SU-DHL-6 (cell line): ENCODE data around the gene RAMAC.
"Not testable (repeated sequence)": the region's sequence is repeated elsewhere in the genome, so short reads cannot be mapped to it uniquely, and the experiment has no call there.

Experiments used
- H2AFZ ChIP-seq: fragments of 200-600 bp; sonication (generic); 2 replicates; pipeline ENCODE4 v1.6.1; 2014; ENCODE audit warnings: low read depth, mild to moderate bottlenecking, moderate library complexity, mixed read lengths, antibody characterized with exemption, low read length; ENCODE audit not compliant: severe bottlenecking
- H3F3A ChIP-seq: fragments of 200-600 bp; shearing (Covaris generic); 2 replicates; pipeline ENCODE4 v1.6.0; 2016; ENCODE audit warnings: antibody characterized with exemption, mild to moderate bottlenecking; ENCODE audit not compliant: insufficient read depth
- H3K27ac ChIP-seq: fragments of 200-600 bp; sonication (generic); 2 replicates; pipeline ENCODE4 v1.5.1; 2016; ENCODE audit warnings: low read depth, mild to moderate bottlenecking, low read length, moderate library complexity, mixed read lengths
- H3K27me3 ChIP-seq: fragments of 200-600 bp; sonication (generic), shearing (Covaris generic); 2 replicates; pipeline ENCODE4 v1.6.0; 2014; ENCODE audit warnings: mild to moderate bottlenecking, low read length
- H3K36me3 ChIP-seq: fragments of 200-600 bp; sonication (generic); 2 replicates; pipeline ENCODE4 v1.6.1; 2014; ENCODE audit warnings: mild to moderate bottlenecking, low read length, mixed read lengths
- H3K4me2 ChIP-seq: fragments of 300-600, 200-600 bp; shearing (Covaris generic), sonication (generic); 2 replicates; pipeline ENCODE4 v1.6.0; 2014; ENCODE audit warnings: low read length, low read depth, mild to moderate bottlenecking; ENCODE audit not compliant: poor library complexity, severe bottlenecking
- H3K4me3 ChIP-seq: fragments of 200-600 bp; sonication (generic); 2 replicates; pipeline ENCODE4 v1.5.1; 2014; ENCODE audit warnings: antibody characterized with exemption, low read length, mild to moderate bottlenecking, mixed read lengths; ENCODE audit not compliant: insufficient read depth, poor library complexity, severe bottlenecking
- H3K79me2 ChIP-seq: fragments of 200-600 bp; sonication (generic); 2 replicates; pipeline ENCODE4 v1.6.1; 2014; ENCODE audit warnings: mild to moderate bottlenecking, low read length, moderate library complexity; ENCODE audit not compliant: insufficient read depth
- H3K9ac ChIP-seq: fragments of 200-600 bp; sonication (generic); 2 replicates; pipeline ENCODE4 v1.7.0; 2014; ENCODE audit warnings: mild to moderate bottlenecking, low read length
- H3K9me2 ChIP-seq: fragments of 200-600 bp; sonication (generic); replicated peaks from 2 replicates; pipeline ENCODE4 v1.6.1; 2014; ENCODE audit warnings: low read length; ENCODE audit not compliant: insufficient read depth
- H3K9me3 ChIP-seq: fragments of 200-600 bp; sonication (generic); 2 replicates; pipeline ENCODE4 v1.6.1; 2014; ENCODE audit warnings: low read length, mixed read lengths; ENCODE audit not compliant: insufficient read depth
- H4K20me1 ChIP-seq: fragments of 200-600 bp; sonication (generic); 2 replicates; pipeline ENCODE4 v1.6.1; 2014; ENCODE audit warnings: low read depth, mild to moderate bottlenecking, antibody characterized with exemption, low read length, moderate library complexity, mixed read lengths
- EZH2phosphoT487 ChIP-seq: fragments of 200-600 bp; sonication (generic), shearing (Covaris generic); conservative IDR thresholded peaks from 2 replicates; pipeline ENCODE4 v1.6.1; 2018; ENCODE audit warnings: mild to moderate bottlenecking, antibody characterized with exemption, low read length, moderate library complexity, mixed read lengths
- TF ChIP-seq, protein P1 (sequence below): fragments of 200-600 bp; sonication (generic); IDR thresholded peaks from one replicate; pipeline ENCODE4 v1.5.1; 2017; ENCODE audit warnings: antibody characterized with exemption, mild to moderate bottlenecking, low read length, moderate library complexity; ENCODE audit not compliant: insufficient read depth, poor library complexity, severe bottlenecking

Gene RAMAC

DNA sequence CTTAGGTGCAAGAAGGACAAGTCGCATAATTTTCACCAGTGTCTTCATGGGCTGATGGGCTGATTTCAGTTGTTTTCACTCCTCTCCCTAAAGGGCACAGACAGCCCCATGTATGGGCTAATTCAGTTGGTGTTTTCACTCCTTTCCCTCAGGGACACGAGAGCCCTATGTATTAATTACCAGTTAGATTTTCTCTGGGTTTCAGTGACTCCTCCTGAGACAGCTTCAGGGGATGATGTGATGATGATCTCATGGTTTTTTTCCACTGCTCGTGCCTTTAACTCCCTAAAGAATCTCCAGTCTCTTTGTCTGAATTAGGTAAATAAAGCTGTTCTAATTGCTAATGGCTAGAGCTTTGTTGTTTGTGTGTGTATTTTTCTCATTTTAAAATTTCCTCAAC, 9.9 kb downstream of the RAMAC start:
- H3K4me2 ChIP-seq, result no peak overlapping the region
- no peaks in the 10 kb centered on the region for H3K27me3 ChIP-seq
- peaks cover under 1% of the 10 kb centered on the region; the same call in 1 of the 2 replicates for H3K36me3 ChIP-seq
- no peaks in the 10 kb centered on the region for H3K9me3 ChIP-seq
- H3K27ac ChIP-seq, result no peak overlapping the region
- no peaks in the 10 kb centered on the region for H3K9me2 ChIP-seq
- no peak overlapping the region for H3K9ac ChIP-seq
- no peak overlapping the region for H3K4me3 ChIP-seq
- H3K79me2 ChIP-seq, result no peaks in the 10 kb centered on the region
- no peak overlapping the region for H2AFZ ChIP-seq
- TF ChIP-seq, protein P1, sequence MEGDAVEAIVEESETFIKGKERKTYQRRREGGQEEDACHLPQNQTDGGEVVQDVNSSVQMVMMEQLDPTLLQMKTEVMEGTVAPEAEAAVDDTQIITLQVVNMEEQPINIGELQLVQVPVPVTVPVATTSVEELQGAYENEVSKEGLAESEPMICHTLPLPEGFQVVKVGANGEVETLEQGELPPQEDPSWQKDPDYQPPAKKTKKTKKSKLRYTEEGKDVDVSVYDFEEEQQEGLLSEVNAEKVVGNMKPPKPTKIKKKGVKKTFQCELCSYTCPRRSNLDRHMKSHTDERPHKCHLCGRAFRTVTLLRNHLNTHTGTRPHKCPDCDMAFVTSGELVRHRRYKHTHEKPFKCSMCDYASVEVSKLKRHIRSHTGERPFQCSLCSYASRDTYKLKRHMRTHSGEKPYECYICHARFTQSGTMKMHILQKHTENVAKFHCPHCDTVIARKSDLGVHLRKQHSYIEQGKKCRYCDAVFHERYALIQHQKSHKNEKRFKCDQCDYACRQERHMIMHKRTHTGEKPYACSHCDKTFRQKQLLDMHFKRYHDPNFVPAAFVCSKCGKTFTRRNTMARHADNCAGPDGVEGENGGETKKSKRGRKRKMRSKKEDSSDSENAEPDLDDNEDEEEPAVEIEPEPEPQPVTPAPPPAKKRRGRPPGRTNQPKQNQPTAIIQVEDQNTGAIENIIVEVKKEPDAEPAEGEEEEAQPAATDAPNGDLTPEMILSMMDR, result no peak
- no peak for TF ChIP-seq EZH2phosphoT487
- H4K20me1 ChIP-seq, result no peaks in the 10 kb centered on the region
- 0 out of 2 replicates have a peak, but pooled peaks cover 7% of the 10 kb centered on the region for H3F3A ChIP-seq

DNA sequence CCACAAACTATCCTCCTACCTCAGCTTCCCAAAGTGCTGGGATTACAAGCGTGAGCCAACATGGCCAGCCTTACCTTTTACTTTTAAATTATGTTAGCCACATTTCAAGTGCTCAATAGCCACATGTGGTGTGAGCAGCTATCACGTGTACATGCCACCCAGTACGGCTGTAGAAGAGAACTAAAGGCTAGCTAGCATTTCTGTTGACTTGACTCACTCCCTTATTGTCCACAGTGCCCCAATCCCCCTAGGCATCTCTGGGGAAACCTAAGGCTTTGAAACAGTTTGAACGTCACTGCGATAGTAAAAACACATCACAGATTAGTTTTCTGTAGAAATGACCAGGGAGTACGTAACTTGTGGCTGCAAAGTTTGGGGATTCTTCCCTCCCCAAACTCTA, 13.4 kb downstream of the RAMAC start:
- Histone ChIP-seq H3F3A (no peaks in the 10 kb centered on the region), H3K27me3 (no peaks in the 10 kb centered on the region), H3K9ac (no peak overlapping the region), H3K4me3 (no peak overlapping the region), H3K36me3 (no peaks in the 10 kb centered on the region), H3K27ac (no peak overlapping the region), H3K9me2 (no peaks in the 10 kb centered on the region), H3K9me3 (no peaks in the 10 kb centered on the region), H3K4me2 (no peak overlapping the region), H4K20me1 (no peaks in the 10 kb centered on the region), H3K79me2 (no peaks in the 10 kb centered on the region), H2AFZ (no peak overlapping the region)
- TF ChIP-seq EZH2phosphoT487, result no peak
- TF ChIP-seq, protein P1, result no peak

DNA sequence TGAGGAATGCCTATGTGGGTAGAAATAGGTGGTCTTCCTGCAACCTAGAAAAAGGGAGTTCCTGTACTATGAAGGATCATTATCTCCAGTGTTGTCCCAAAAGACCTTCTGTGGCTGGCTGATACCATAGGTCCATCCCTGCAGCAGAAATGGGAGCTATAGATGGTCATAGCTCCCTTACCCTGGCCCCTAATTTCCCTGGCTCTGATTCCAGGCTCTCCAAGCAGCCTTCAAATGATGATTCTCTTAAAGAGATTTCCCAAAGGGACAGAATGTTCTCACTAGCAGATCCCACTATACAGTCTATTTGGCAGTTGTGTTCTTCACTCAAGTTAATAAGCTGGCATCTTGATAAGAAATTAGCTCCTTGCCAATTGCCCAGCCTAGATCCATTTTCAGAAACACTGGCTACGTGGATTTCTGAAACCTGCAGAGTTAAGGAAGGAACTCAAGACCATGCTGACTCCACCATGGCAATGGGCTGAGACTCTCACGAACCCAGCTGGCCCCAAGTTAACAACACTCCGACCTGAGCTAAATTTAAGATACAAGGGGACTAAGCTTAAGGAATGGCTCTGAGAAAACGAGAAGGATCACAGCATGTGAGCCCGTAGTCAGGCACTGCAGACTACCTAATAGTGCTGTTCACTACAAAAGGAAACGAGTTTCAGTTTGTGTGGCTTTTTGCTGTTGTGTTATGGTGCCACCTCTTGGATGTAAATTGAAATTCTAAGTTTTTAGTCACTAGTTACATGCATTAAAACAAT, 14.1 kb downstream of the RAMAC start:
- no peak overlapping the region for H3K27ac ChIP-seq
- no peaks in the 10 kb centered on the region for H4K20me1 ChIP-seq
- peak overlapping the region; percentile 30; the same call in 1 of the 2 replicates for H3K9ac ChIP-seq
- H3K36me3 ChIP-seq, result no peaks in the 10 kb centered on the region
- peak overlapping the region; percentile 31 for H2AFZ ChIP-seq
- H3K4me2 ChIP-seq, result peak overlapping the region; percentile 42
- H3K79me2 ChIP-seq, result no peaks in the 10 kb centered on the region
- TF ChIP-seq EZH2phosphoT487, result no peak
- TF ChIP-seq, protein P1, result peak; percentile 31
- H3K9me3 ChIP-seq, result no peaks in the 10 kb centered on the region
- H3K27me3 ChIP-seq, result no peaks in the 10 kb centered on the region
- H3K9me2 ChIP-seq, result no peaks in the 10 kb centered on the region
- no peaks in the 10 kb centered on the region for H3F3A ChIP-seq
- H3K4me3 ChIP-seq, result no peak overlapping the region

DNA sequence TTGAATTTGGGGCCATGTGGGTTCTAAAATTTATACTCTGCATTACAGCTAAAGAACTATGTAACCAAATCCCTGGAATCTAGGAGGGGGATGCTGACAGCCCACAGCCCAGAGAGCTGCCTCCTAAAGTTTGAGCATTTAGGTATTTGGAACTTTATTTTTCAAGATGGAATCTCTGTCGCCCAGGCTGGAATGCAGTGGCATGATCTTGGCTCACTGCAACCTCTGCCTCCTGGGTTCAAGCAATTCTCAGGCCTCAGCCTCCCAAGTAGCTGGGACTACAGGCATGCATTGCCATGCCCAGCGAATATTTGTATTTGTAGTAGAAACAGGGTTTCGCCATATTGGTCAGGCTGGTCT, 14.6 kb downstream of the RAMAC start:
- H3K9me2 ChIP-seq, H3K27ac ChIP-seq, H3K27me3 ChIP-seq, H3K36me3 ChIP-seq, H3K4me3 ChIP-seq, H4K20me1 ChIP-seq, H3F3A ChIP-seq, H3K9ac ChIP-seq, H3K9me3 ChIP-seq, H3K4me2 ChIP-seq, H3K79me2 ChIP-seq, H2AFZ ChIP-seq: not testable (repeated sequence)
